Neural progenitor cell (in vitro differentiated cells): ENCODE results near the gene THBS3. TPM values are rescaled to one million over a fixed set of nuclear protein-coding genes. Genes with fewer than 3 reads are reported as not detected.
A peak's percentile ranks its signal among the peaks of the same experiment; 100 is the strongest.

Experiments
- DNase-seq: peaks from one replicate; pipeline ENCODE4 v3.0.0-alpha.2; 2016; ENCODE audit warnings: low spot score
- H2AFZ ChIP-seq: fragments of 200-600 bp; sonication (generic); replicated peaks from 2 replicates; pipeline ENCODE4 v1.6.1; 2016; ENCODE audit warnings: antibody characterized with exemption
- H3F3A ChIP-seq: fragments of 200-600 bp; sonication (generic); 2 replicates; pipeline ENCODE4 v1.6.1; 2016; ENCODE audit warnings: antibody characterized with exemption, low read depth
- H3K27ac ChIP-seq: fragments of 200-600 bp; sonication (generic); 2 replicates; pipeline ENCODE4 v1.5.1; 2016; ENCODE audit warnings: mild to moderate bottlenecking
- H3K27me3 ChIP-seq: fragments of 200-600 bp; sonication (generic); 2 replicates; pipeline ENCODE4 v1.6.1; 2016; ENCODE audit warnings: mild to moderate bottlenecking, moderate library complexity
- H3K36me3 ChIP-seq: fragments of 200-600 bp; sonication (generic); 2 replicates; pipeline ENCODE4 v1.5.1; 2016
- H3K4me1 ChIP-seq: fragments of 200-600 bp; sonication (generic); 2 replicates; pipeline ENCODE4 v1.6.1; 2016; ENCODE audit warnings: mixed run types
- H3K4me2 ChIP-seq: fragments of 200-600 bp; sonication (generic); 2 replicates; pipeline ENCODE4 v1.6.1; 2016
- H3K4me3 ChIP-seq: fragments of 200-600 bp; sonication (generic); 2 replicates; pipeline ENCODE4 v1.5.1; 2016
- H3K79me2 ChIP-seq: fragments of 200-600 bp; sonication (generic); 2 replicates; pipeline ENCODE4 v1.6.1; 2016; ENCODE audit warnings: low read depth
- H3K9ac ChIP-seq: fragments of 200-600 bp; sonication (generic); 2 replicates; pipeline ENCODE4 v1.6.1; 2016
- H3K9me3 ChIP-seq: fragments of 200-600 bp; sonication (generic); 2 replicates; pipeline ENCODE4 v1.5.1; 2016; ENCODE audit warnings: low read depth
- H4K20me1 ChIP-seq: fragments of 200-600 bp; sonication (generic); 2 replicates; pipeline ENCODE4 v1.6.1; 2016; ENCODE audit warnings: low read depth
- H3K27ac Mint-ChIP-seq: 3 replicates; pipeline ENCODE4 v1.8.0; 2021; ENCODE audit warnings: mixed read lengths
- H3K27me3 Mint-ChIP-seq: 2 replicates; pipeline ENCODE4 v1.8.0; 2022; ENCODE audit warnings: low read depth, mild to moderate bottlenecking, inconsistent platforms, moderate library complexity, mixed read lengths; ENCODE audit not compliant: insufficient read depth
- H3K36me3 Mint-ChIP-seq: 3 replicates; pipeline ENCODE4 v1.8.0; 2021; ENCODE audit warnings: mixed read lengths
- H3K4me1 Mint-ChIP-seq: 3 replicates; pipeline ENCODE4 v1.8.0; 2021; ENCODE audit warnings: mixed read lengths
- H3K4me3 Mint-ChIP-seq: 3 replicates; pipeline ENCODE4 v1.8.0; 2021; ENCODE audit warnings: mild to moderate bottlenecking, moderate library complexity, mixed read lengths
- H3K9me3 Mint-ChIP-seq: 3 replicates; pipeline ENCODE4 v1.8.0; 2020; ENCODE audit warnings: mixed read lengths
- EZH2 ChIP-seq: fragments of 200-600 bp; sonication (generic); IDR thresholded peaks from 2 replicates; pipeline ENCODE4 v1.6.1; 2017; ENCODE audit warnings: antibody characterized with exemption, mild to moderate bottlenecking, moderate library complexity
- EZH2phosphoT487 ChIP-seq: fragments of 200-600 bp; sonication (generic); IDR thresholded peaks from 2 replicates; pipeline ENCODE4 v1.6.1; 2017; ENCODE audit warnings: antibody characterized with exemption
- total RNA-seq: library from RNA; depleted of rRNA; stranded (reverse); fragments of >200 nt; gene quantifications from 2 replicates; pipeline ENCODE4 v1.2.3, GENCODE V29; 2015; ENCODE audit warnings: low replicate concordance
- TF ChIP-seq, protein P1 (sequence below): fragments of 200-600 bp; sonication (generic); IDR thresholded peaks from 2 replicates; pipeline ENCODE4 v1.5.1; 2017; ENCODE audit warnings: antibody characterized with exemption, mild to moderate bottlenecking

THBS3 gene
- total RNA-seq, 1 donor from 2014 or later: 19.3 TPM

- Histone ChIP-seq H3K9ac (no peak overlapping the region), H3K9me3 (no peaks in the 10 kb centered on the region), H4K20me1 (peaks cover 68% of the 10 kb centered on the region), H3K4me2 (no peak overlapping the region), H3K79me2 (peaks cover 52% of the 10 kb centered on the region), H3K27me3 (no peaks in the 10 kb centered on the region), H2AFZ (no peak overlapping the region), H3K27ac (peak overlapping the region; percentile 78), H3F3A (peaks cover 89% of the 10 kb centered on the region), H3K36me3 (no peaks in the 10 kb centered on the region), H3K4me3 (no peak overlapping the region), H3K4me1 (peaks cover 18% of the 10 kb centered on the region)
- DNase-seq: no peak
- TF ChIP-seq EZH2: no peak
- TF ChIP-seq, protein P1, sequence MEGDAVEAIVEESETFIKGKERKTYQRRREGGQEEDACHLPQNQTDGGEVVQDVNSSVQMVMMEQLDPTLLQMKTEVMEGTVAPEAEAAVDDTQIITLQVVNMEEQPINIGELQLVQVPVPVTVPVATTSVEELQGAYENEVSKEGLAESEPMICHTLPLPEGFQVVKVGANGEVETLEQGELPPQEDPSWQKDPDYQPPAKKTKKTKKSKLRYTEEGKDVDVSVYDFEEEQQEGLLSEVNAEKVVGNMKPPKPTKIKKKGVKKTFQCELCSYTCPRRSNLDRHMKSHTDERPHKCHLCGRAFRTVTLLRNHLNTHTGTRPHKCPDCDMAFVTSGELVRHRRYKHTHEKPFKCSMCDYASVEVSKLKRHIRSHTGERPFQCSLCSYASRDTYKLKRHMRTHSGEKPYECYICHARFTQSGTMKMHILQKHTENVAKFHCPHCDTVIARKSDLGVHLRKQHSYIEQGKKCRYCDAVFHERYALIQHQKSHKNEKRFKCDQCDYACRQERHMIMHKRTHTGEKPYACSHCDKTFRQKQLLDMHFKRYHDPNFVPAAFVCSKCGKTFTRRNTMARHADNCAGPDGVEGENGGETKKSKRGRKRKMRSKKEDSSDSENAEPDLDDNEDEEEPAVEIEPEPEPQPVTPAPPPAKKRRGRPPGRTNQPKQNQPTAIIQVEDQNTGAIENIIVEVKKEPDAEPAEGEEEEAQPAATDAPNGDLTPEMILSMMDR: no peak
- TF ChIP-seq EZH2phosphoT487: no peak
- peaks cover 2% of the 10 kb centered on the region for H3K9me3 Mint-ChIP-seq
- H3K27me3 Mint-ChIP-seq: peaks cover 27% of the 10 kb centered on the region
- peaks cover 65% of the 10 kb centered on the region for H3K36me3 Mint-ChIP-seq
- H3K4me1 Mint-ChIP-seq: peaks cover 54% of the 10 kb centered on the region
- H3K27ac Mint-ChIP-seq: peak overlapping the region; percentile 84
- peak overlapping the region; percentile 18 for H3K4me3 Mint-ChIP-seq
Measured at GRCh38 chr1:155199792-155200191, 7.9 kb downstream of the THBS3 start.

- Histone ChIP-seq H3K27me3 (no peaks in the 10 kb centered on the region), H3K9ac (no peak overlapping the region), H3K27ac (no peak overlapping the region), H3F3A (peaks cover 87% of the 10 kb centered on the region), H2AFZ (no peak overlapping the region), H3K4me1 (peaks cover 18% of the 10 kb centered on the region), H3K9me3 (no peaks in the 10 kb centered on the region), H3K4me3 (no peak overlapping the region), H3K4me2 (no peak overlapping the region), H3K36me3 (no peaks in the 10 kb centered on the region), H3K79me2 (peaks cover 52% of the 10 kb centered on the region), H4K20me1 (peaks cover 59% of the 10 kb centered on the region)
- peaks cover 2% of the 10 kb centered on the region for H3K9me3 Mint-ChIP-seq
- H3K4me1 Mint-ChIP-seq: peaks cover 59% of the 10 kb centered on the region
- H3K27ac Mint-ChIP-seq: no peak overlapping the region
- H3K36me3 Mint-ChIP-seq: peaks cover 61% of the 10 kb centered on the region
- H3K27me3 Mint-ChIP-seq: peaks cover 32% of the 10 kb centered on the region
- TF ChIP-seq, protein P1: no peak
- TF ChIP-seq EZH2phosphoT487: no peak
- TF ChIP-seq EZH2: no peak
- DNase-seq: no peak
- peak overlapping the region; percentile 99 for H3K4me3 Mint-ChIP-seq
Measured at GRCh38 chr1:155198547-155198906, 9.2 kb downstream of the THBS3 start.

- Mint-ChIP-seq H3K27ac (peak overlapping the region; percentile 87), H3K9me3 (peaks cover 2% of the 10 kb centered on the region), H3K4me1 (peaks cover 63% of the 10 kb centered on the region), H3K36me3 (peaks cover 58% of the 10 kb centered on the region), H3K27me3 (peaks cover 32% of the 10 kb centered on the region), H3K4me3 (peak overlapping the region; percentile 99)
- no peaks in the 10 kb centered on the region for H3K36me3 ChIP-seq
- peak overlapping the region; percentile 100 for H3K4me2 ChIP-seq
- H4K20me1 ChIP-seq: peaks cover 59% of the 10 kb centered on the region
- H2AFZ ChIP-seq: no peak overlapping the region
- peak overlapping the region; percentile 1 for H3K27ac ChIP-seq
- H3K9me3 ChIP-seq: no peaks in the 10 kb centered on the region
- H3K79me2 ChIP-seq: peaks cover 52% of the 10 kb centered on the region
- H3K27me3 ChIP-seq: no peaks in the 10 kb centered on the region
- no peak for DNase-seq
- H3K9ac ChIP-seq: no peak overlapping the region
- TF ChIP-seq, protein P1: no peak
- TF ChIP-seq EZH2phosphoT487 (no peak), EZH2 (no peak)
- H3K4me1 ChIP-seq: peaks cover 21% of the 10 kb centered on the region
- peaks cover 86% of the 10 kb centered on the region for H3F3A ChIP-seq
- H3K4me3 ChIP-seq: no peak overlapping the region
Measured at GRCh38 chr1:155197901-155198546, 9.7 kb downstream of the THBS3 start.
